NCI-H1417 treated with DMSO at 0.1 percent for 48 hours (cell line): ENCODE data around the gene AGBL4.

Experiments
- DNase-seq: peaks from one replicate; lab custom pipeline; 2025; lab: John Stamatoyannopoulos, UW

The AGBL4 gene

GRCh38 chr1:48644905-48645605, 1378.7 kb downstream of the AGBL4 start:
- peak; percentile 17 for DNase-seq

- DNase-seq: no peak
Observed at GRCh38 chr1:48644190-48644900, 1379.4 kb downstream of the AGBL4 start.

GRCh38 chr1:48643193-48643592, 1380.6 kb downstream of the AGBL4 start:
- no peak for DNase-seq

- DNase-seq: no peak
Observed at GRCh38 chr1:48640836-48641492, 1382.8 kb downstream of the AGBL4 start.

GRCh38 chr1:48629867-48630266, 1393.9 kb downstream of the AGBL4 start:
- no peak for DNase-seq

GRCh38 chr1:48627486-48627885, 1396.3 kb downstream of the AGBL4 start:
- DNase-seq: peak; percentile 44

GRCh38 chr1:48619539-48619938, 1404.2 kb downstream of the AGBL4 start:
- DNase-seq: no peak

- no peak for DNase-seq
Observed at GRCh38 chr1:48617252-48617651, 1406.5 kb downstream of the AGBL4 start.

- DNase-seq: no peak
Observed at GRCh38 chr1:48616710-48617109, 1407.0 kb downstream of the AGBL4 start.

- DNase-seq: no peak
Observed at GRCh38 chr1:48611841-48612240, 1411.9 kb downstream of the AGBL4 start.

GRCh38 chr1:48610628-48611542, 1412.9 kb downstream of the AGBL4 start:
- peak; percentile 8 for DNase-seq

- DNase-seq: no peak
Observed at GRCh38 chr1:48608882-48609281, 1414.9 kb downstream of the AGBL4 start.

- DNase-seq: no peak
Observed at GRCh38 chr1:48603222-48603621, 1420.5 kb downstream of the AGBL4 start.

GRCh38 chr1:48602349-48602748, 1421.4 kb downstream of the AGBL4 start:
- DNase-seq: no peak

GRCh38 chr1:48600182-48600581, 1423.6 kb downstream of the AGBL4 start:
- no peak for DNase-seq

- DNase-seq: no peak
Observed at GRCh38 chr1:48597663-48598062, 1426.1 kb downstream of the AGBL4 start.

GRCh38 chr1:48596046-48596445, 1427.7 kb downstream of the AGBL4 start:
- no peak for DNase-seq

GRCh38 chr1:48595613-48596012, 1428.1 kb downstream of the AGBL4 start:
- no peak for DNase-seq

GRCh38 chr1:48592330-48592729, 1431.4 kb downstream of the AGBL4 start:
- no peak for DNase-seq

GRCh38 chr1:48591181-48591580, 1432.6 kb downstream of the AGBL4 start:
- no peak for DNase-seq

- DNase-seq: no peak
Observed at GRCh38 chr1:48588061-48588460, 1435.7 kb downstream of the AGBL4 start.

- DNase-seq: no peak
Observed at GRCh38 chr1:48582408-48582807, 1441.3 kb downstream of the AGBL4 start.
